HCT116 (cell line): Measurements from ENCODE around the gene AP2S1. TPM values are rescaled to one million over a fixed set of nuclear protein-coding genes. Genes with fewer than 3 reads are reported as not detected.

ENCODE experiments used
- ATAC-seq: fragments of 200-7000 bp; cut with Tn5 transposase; 2 replicates; pipeline ENCODE4 v1.9.1; 2020; ENCODE audit warnings: mild to moderate bottlenecking, moderate library complexity
- BruUV-seq: library from RNA; stranded (reverse); fragments of 400-500 nt; replicated peaks from 2 replicates; lab custom pipeline; 2021; lab: Mats Ljungman, UMichigan
- CTCF ChIA-PET: fragments of 300-600 bp; sonication (Branson Sonifier 250); formaldehyde crosslinking; loops from one replicate; lab custom pipeline; 2021; ENCODE audit warnings: antibody characterized with exemption; lab: Charles Lee
- POLR2A ChIA-PET: fragments of 300-600, 350-600 bp; sonication (Branson Sonifier 250); formaldehyde crosslinking; loops from one replicate; lab custom pipeline; 2021; ENCODE audit warnings: antibody characterized with exemption; lab: Charles Lee
- RAD21 ChIA-PET, 2 experiments: fragments of 300-600 bp; sonication (Branson Sonifier 250); formaldehyde crosslinking; loops; one replicate each; lab custom pipeline; 2023; ENCODE audit warnings: low total read pairs in 2 of 2; ENCODE audit not compliant: uncharacterized antibody in 2 of 2, unreplicated experiment in 2 of 2, low non-redundant PET in 1 of 2; lab: Charles Lee
- DNase-seq: peaks from one replicate; pipeline ENCODE4 v3.0.0-alpha.2; 2010; ENCODE audit warnings: low read depth, low spot score
- H2AFZ ChIP-seq: fragments of 200-600 bp; shearing (Covaris generic), sonication (generic); 2 replicates; pipeline ENCODE4 v1.6.1; 2017; ENCODE audit warnings: low read depth, mixed run types, mixed read lengths, antibody characterized with exemption, low read length; ENCODE audit not compliant: poor library complexity, severe bottlenecking
- H3K27ac ChIP-seq: 2 replicates; pipeline ENCODE4 v1.5.1; 2012; ENCODE audit warnings: low read depth, low read length
- H3K27me3 ChIP-seq: fragments of 200-600 bp; sonication (generic); 2 replicates; pipeline ENCODE4 v1.6.1; 2016; ENCODE audit warnings: mixed run types, low read length, mixed read lengths; ENCODE audit not compliant: insufficient read depth
- H3K36me3 ChIP-seq, 2 experiments: fragments of 200-500 bp in 1 of 2; fragments of 200-600 bp in 1 of 2; sonication (Bioruptor generic) in 1 of 2; sonication (generic) in 1 of 2; 2 replicates each; pipeline versions ENCODE4 v1.5.1 to v1.6.1; 2014 to 2016; ENCODE audit warnings: low read length in 2 of 2, inconsistent platforms in 1 of 2, mixed read lengths in 1 of 2, mixed run types in 1 of 2; ENCODE audit not compliant: insufficient read depth in 2 of 2, control insufficient read depth in 1 of 2
- H3K4me1 ChIP-seq, 2 experiments: fragments of 200-600 bp in 1 of 2; sonication (generic) in 1 of 2; 2 replicates each; pipeline versions ENCODE4 v1.5.1 to v1.6.1; 2012 to 2017; ENCODE audit warnings: low read length in 2 of 2, inconsistent platforms in 1 of 2, mild to moderate bottlenecking in 1 of 2, mixed read lengths in 1 of 2, mixed run types in 1 of 2, moderate library complexity in 1 of 2; ENCODE audit not compliant: insufficient read depth in 2 of 2, control insufficient read depth in 1 of 2
- H3K4me2 ChIP-seq: fragments of 200-600 bp; sonication (generic); 2 replicates; pipeline ENCODE4 v1.6.1; 2017; ENCODE audit warnings: mixed run types, low read length, mixed read lengths
- H3K4me3 ChIP-seq, 2 experiments: fragments of 200-600 bp in 1 of 2; sonication (generic) in 1 of 2; replicated peaks in 1 of 2; 2 replicates each; pipeline ENCODE4 v1.5.1; 2011 to 2016; ENCODE audit warnings: low read length in 2 of 2, control low read depth in 1 of 2, low read depth in 1 of 2, mild to moderate bottlenecking in 1 of 2, mixed read lengths in 1 of 2, mixed run types in 1 of 2
- H3K79me2 ChIP-seq: fragments of 200-600 bp; sonication (generic); 2 replicates; pipeline ENCODE4 v1.6.1; 2017; ENCODE audit warnings: mild to moderate bottlenecking, mixed run types, low read length, moderate library complexity, mixed read lengths; ENCODE audit not compliant: insufficient read depth
- H3K9ac ChIP-seq: fragments of 200-600 bp; sonication (generic); 2 replicates; pipeline ENCODE4 v1.6.1; 2016; ENCODE audit warnings: low read length, mixed read lengths
- H3K9me2 ChIP-seq: fragments of 200-600 bp; sonication (generic), shearing (Covaris generic); 2 replicates; pipeline ENCODE4 v1.6.1; 2017; ENCODE audit warnings: mixed run types, mild to moderate bottlenecking, moderate library complexity; ENCODE audit not compliant: insufficient read depth
- H3K9me3 ChIP-seq, 2 experiments: fragments of 200-500 bp in 1 of 2; fragments of 200-600 bp in 1 of 2; sonication (Bioruptor generic) in 1 of 2; sonication (generic) in 1 of 2; 2 replicates each; pipeline ENCODE4 v1.6.1; 2014 to 2017; ENCODE audit warnings: low read length in 2 of 2, mixed read lengths in 2 of 2, inconsistent platforms in 1 of 2, low read depth in 1 of 2, mild to moderate bottlenecking in 1 of 2, mixed run types in 1 of 2, moderate library complexity in 1 of 2; ENCODE audit not compliant: control insufficient read depth in 1 of 2, insufficient read depth in 1 of 2
- H4K20me1 ChIP-seq: fragments of 200-600 bp; sonication (generic), shearing (Covaris generic); 2 replicates; pipeline ENCODE4 v1.6.1; 2017; ENCODE audit warnings: mixed run types, mild to moderate bottlenecking, moderate library complexity; ENCODE audit not compliant: insufficient read depth
- ATF3 ChIP-seq: IDR thresholded peaks from 2 replicates; pipeline ENCODE4 v1.6.1; 2012
- CBX3 ChIP-seq: IDR thresholded peaks from 2 replicates; pipeline ENCODE4 v1.6.1; 2012; ENCODE audit warnings: low read depth
- CEBPB ChIP-seq: IDR thresholded peaks from 2 replicates; pipeline ENCODE4 v1.6.1; 2012; ENCODE audit warnings: low read depth
- EGR1 ChIP-seq: IDR thresholded peaks from 2 replicates; pipeline ENCODE4 v1.6.1; 2012; ENCODE audit warnings: low read depth
- EZH2phosphoT487 ChIP-seq: fragments of 200-600 bp; IDR thresholded peaks from 2 replicates; pipeline ENCODE4 v1.6.1; 2018; ENCODE audit warnings: antibody characterized with exemption, borderline replicate concordance
- FOSL1 ChIP-seq: IDR thresholded peaks from 2 replicates; pipeline ENCODE4 v1.6.1; 2012; ENCODE audit warnings: low read depth
- REST ChIP-seq: IDR thresholded peaks from 2 replicates; pipeline ENCODE4 v1.6.1; 2012; ENCODE audit warnings: low read depth
- SIN3A ChIP-seq: IDR thresholded peaks from 2 replicates; pipeline ENCODE4 v1.6.1; 2012; ENCODE audit warnings: low read depth
- SRF ChIP-seq: IDR thresholded peaks from 2 replicates; pipeline ENCODE4 v1.6.1; 2012; ENCODE audit warnings: low read depth
- TCF7L2 ChIP-seq: IDR thresholded peaks from 2 replicates; pipeline ENCODE4 v1.7.0; 2011; ENCODE audit warnings: borderline replicate concordance, inconsistent platforms; ENCODE audit not compliant: insufficient read depth, insufficient read length; ENCODE audit errors: extremely low read depth
- ZNF274 ChIP-seq: fragments of 200-500 bp; sonication (Bioruptor generic); IDR thresholded peaks from 2 replicates; pipeline ENCODE4 v1.6.1; 2014; ENCODE audit warnings: mild to moderate bottlenecking, low read depth, low read length, inconsistent platforms
- intact Hi-C: fragments of 100-400 bp; cut with micrococcal nuclease; formaldehyde crosslinking; loops from 2 replicates; pipeline ENCODE4 v1.10.0; 2022
- total RNA-seq: library from RNA; stranded (reverse); gene quantifications from one replicate; pipeline ENCODE4 v1.2.1, GENCODE V29; 2021; ENCODE audit not compliant: unreplicated experiment
- TF ChIP-seq, protein P1 (sequence below): IDR thresholded peaks from 2 replicates; pipeline ENCODE4 v1.6.1; 2012
- TF ChIP-seq, protein P2 (sequence below): IDR thresholded peaks from 2 replicates; pipeline ENCODE4 v1.6.1; 2011; ENCODE audit warnings: mild to moderate bottlenecking, low read length, moderate library complexity; ENCODE audit not compliant: insufficient replicate concordance; ENCODE audit errors: extremely low read depth

AP2S1 gene
- total RNA-seq, 1 experiment from 2014 or later: 296 TPM

DNA sequence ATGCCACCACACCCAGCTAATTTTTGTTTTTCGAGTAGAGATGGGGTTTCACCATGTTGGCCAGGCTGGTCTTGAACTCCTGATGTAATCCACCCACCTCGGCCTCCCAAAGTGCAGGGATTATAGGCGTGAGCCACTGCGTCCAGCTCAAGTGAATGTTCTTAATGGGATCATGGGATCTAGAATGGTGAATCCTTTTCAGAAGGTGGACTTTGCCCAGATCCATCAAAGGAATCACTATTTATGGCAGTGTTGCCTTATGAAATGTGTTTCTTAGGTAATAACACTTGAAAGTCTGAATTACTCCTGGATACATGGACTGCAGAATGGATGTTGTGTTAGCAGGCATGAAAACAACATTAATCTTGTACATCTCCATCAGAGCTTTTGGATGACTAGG lies 30.4 kb upstream of the AP2S1 start (continued):
- no peak for TF ChIP-seq REST

DNA sequence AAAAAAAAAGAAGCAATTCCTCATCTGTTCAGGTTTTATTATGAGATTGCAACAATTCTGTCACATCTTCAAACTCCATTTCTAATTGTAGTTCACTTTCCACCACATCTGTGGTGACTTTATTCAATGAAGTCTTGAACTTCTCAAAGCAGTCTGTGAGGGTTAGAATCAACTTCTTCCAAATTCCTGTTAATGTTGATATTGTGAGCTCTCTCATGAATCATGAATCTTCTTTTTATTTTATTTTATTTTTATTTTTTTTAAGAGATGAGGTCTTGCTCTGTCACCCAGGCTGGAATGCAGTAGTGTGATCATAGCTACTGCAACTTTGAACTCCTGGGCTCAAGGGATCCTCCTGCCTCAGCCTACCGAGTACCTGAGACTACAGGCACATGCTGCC lies 29.8 kb upstream of the AP2S1 start:
- no peaks in the 10 kb centered on the region for H3K9me2 ChIP-seq
- H3K9me3 ChIP-seq: no peaks in the 10 kb centered on the region
- no peak overlapping the region for H3K9ac ChIP-seq
- DNase-seq (no peak), ATAC-seq (no peak)
- RAD21 ChIA-PET: no interaction called here
- H3K79me2 ChIP-seq: peaks cover 79% of the 10 kb centered on the region
- intact Hi-C loops: no loop called here
- no TSS peak for BruUV-seq
- POLR2A ChIA-PET: interaction anchor here (0.7 kb wide), 1 partner anchor 10 kb away, joined by 3 read pairs; no protein-coding TSS in a partner anchor
- no peaks in the 10 kb centered on the region for H3K36me3 ChIP-seq
- no peaks in the 10 kb centered on the region for H4K20me1 ChIP-seq
- H3K27ac ChIP-seq: peak overlapping the region; percentile 66; the same call in 1 of the 2 replicates
- CTCF ChIA-PET: no interaction called here
- H3K4me3 ChIP-seq: no peak overlapping the region
- no peak overlapping the region for H2AFZ ChIP-seq
- peaks cover 44 to 55% of the 10 kb centered on the region in 2 experiments for H3K4me1 ChIP-seq
- no peaks in the 10 kb centered on the region for H3K27me3 ChIP-seq
- H3K4me2 ChIP-seq: peak overlapping the region; percentile 69
- TF ChIP-seq, protein P1, sequence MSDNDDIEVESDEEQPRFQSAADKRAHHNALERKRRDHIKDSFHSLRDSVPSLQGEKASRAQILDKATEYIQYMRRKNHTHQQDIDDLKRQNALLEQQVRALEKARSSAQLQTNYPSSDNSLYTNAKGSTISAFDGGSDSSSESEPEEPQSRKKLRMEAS: no peak
- TF ChIP-seq, protein P2, sequence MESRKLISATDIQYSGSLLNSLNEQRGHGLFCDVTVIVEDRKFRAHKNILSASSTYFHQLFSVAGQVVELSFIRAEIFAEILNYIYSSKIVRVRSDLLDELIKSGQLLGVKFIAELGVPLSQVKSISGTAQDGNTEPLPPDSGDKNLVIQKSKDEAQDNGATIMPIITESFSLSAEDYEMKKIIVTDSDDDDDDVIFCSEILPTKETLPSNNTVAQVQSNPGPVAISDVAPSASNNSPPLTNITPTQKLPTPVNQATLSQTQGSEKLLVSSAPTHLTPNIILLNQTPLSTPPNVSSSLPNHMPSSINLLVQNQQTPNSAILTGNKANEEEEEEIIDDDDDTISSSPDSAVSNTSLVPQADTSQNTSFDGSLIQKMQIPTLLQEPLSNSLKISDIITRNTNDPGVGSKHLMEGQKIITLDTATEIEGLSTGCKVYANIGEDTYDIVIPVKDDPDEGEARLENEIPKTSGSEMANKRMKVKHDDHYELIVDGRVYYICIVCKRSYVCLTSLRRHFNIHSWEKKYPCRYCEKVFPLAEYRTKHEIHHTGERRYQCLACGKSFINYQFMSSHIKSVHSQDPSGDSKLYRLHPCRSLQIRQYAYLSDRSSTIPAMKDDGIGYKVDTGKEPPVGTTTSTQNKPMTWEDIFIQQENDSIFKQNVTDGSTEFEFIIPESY: no peak
- TF ChIP-seq CEBPB (no peak), ZNF274 (no peak), REST (no peak), SRF (no peak), EGR1 (no peak), TCF7L2 (no peak), ATF3 (no peak), SIN3A (no peak), EZH2phosphoT487 (no peak), FOSL1 (no peak), CBX3 (no peak)
